Activated CD4-positive, CD25-positive, alpha-beta regulatory T cell treated with anti-CD3 and anti-CD28 coated beads, Interleukin-2, amount 50 U/mL, for 16 hours (primary cell): ENCODE data around the gene DIPK1C.

Source experiments
- DNase-seq: peaks from one replicate; pipeline ENCODE4 v3.0.0-alpha.2; 2020; ENCODE audit warnings: low read depth, low spot score

Gene DIPK1C

DNA sequence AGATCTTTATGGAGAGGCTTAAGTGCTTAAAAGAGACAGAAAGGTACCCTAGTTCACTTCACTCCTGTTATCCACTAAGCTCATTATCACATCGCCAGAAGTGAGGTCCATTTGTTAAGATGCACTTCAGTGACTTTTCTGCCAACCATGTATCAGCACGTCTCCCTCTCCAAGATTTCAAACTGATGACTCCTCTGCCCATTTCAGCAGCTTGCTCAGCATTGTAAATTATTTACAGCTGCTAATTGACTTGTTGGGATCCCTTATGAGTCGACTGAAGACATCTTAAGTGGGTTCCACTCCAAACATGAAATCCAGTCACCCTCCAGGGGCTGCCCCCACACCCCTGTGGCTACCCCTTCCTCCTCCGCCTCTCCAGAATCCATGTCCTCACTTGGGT lies 37.3 kb downstream of the DIPK1C start:
- no peak for DNase-seq

DNA sequence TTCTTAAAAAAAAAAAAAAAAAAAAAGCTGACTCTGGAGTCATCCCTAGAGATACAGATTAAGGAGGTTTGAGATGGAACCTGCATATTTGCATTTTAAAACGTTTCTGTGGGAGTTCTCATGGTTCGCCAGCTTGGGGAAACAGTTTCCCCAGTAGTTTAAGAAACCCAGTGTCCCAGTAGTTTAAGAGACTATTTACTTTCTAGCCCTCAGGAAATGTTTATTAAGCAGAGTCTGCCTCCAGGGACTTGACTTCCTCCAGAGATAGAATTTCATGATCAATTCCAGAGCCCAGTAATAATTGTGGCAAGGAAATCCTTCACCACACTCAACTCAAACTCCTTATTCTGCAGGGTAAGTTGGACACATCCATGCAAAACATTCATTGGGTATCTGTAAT lies 39.1 kb downstream of the DIPK1C start:
- no peak for DNase-seq

DNA sequence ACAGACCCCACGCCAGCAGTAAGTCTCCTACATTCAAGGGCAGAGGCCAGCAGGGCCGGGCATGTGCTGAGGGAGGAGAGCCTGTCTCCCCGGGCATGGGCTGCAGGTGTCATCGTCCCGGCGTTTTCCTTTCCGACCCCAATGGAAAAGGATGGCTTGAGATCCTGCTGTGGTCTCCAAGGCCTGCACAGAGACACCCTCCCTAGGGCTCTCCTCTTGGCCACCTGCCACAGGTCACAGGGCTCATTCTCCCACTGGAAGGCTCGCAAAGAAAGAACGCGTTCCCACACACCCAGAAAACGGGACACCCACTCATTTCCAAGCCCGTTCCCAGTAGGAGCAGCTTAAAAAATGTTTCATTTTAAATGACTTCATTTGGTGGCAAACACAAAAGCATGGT lies 41.0 kb downstream of the DIPK1C start:
- no peak for DNase-seq

DNA sequence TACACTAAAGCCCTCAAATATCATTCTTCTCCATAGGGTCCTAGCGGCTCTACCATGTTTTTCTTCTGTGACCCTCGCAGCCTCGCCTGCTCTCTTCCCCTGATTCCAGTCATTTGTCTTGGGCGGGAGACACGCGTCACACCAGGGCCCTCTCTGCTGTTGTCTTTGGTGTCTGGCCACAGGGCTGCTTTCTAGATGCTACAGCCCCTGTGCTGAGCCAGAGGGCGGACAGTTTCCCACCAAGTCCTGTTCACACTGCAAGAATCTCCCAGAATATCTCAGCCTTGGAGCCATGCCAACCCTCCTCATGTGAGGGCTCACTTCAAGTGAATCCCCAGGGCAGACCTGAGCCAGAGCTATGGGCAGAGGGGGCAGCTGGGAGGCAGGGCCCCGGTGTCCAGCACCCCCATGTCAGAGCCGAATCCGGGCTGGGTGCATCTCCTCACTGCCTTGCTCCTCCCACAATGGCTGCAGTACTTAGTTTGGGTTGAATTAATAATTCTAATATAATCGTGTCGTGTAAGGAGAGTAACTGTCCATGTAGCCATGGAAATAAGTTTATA lies 42.1 kb downstream of the DIPK1C start:
- no peak for DNase-seq

DNA sequence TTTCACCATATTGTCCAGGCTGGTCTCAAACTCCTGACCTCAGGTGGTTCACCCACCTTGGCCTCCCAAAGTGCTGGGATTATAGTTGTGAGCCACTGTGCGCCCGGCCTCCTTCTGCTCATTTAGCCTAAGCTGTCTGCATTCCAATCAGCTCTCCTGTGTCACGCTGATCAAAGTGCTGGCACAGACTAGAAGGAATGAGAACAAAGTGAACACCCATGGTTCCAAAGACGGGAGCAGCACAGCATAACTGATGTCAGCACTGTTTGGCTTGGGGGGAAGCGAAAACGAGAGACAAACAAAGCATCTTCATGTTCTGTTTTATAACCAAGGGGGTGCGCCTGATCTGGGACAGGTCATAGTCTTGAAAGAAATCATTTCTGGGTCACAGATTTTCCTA lies 43.3 kb downstream of the DIPK1C start:
- no peak for DNase-seq

DNA sequence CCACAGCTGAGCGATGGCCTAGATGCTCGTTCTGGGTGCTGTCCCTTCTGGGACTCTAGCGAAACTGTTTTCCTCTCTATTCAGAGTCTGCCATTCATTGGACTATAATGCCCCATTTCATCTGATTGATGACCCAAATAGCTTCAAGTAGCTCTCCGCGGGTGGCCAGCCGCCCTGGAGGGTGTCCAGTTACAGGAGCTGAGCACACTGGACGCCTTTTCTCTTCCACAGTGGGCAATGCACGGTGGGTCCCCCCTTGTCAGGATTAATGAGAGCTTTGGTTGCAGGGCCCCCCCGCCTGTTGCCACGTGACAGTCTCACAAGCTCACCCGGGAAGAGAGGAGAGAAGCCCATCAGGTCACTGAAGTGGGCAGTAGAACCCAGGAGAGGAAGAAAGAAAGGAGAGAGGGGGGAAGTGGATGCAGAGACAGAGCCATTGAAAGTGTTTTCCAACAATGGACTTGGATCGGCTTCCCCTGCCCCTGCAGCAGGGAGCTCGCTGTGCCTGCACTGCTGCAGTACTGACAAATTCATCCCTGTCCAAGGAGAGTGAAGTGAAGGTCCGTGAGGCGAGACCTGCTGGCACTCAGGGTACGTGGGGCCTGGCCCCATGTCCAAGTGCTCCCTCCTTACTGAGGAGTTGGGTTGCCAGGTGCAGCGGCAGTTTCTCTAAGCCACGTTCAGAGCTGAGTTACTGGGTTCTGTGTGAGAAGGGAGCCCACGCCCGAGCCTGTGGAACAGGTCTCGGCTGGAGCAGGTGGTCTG lies 44.8 kb downstream of the DIPK1C start:
- no peak for DNase-seq

DNA sequence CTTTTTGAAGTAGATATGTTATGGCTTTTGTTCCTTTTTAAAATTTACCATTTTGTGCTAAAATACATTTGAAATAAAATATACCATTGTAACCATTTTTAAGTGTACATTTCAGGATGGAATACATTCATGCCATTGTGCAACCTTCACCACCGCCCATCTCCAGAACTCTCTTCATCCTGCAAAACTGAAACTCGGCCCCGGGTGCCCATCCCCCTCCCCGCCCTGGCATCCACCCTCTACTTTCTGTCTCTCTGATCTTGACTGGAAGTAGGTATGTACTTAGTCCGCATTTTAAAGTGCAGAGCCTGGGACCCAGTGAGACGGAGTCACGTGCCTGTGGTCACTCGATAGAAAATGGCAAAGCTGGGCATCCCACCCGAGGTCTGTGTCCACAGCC lies 45.6 kb downstream of the DIPK1C start:
- no peak for DNase-seq

DNA sequence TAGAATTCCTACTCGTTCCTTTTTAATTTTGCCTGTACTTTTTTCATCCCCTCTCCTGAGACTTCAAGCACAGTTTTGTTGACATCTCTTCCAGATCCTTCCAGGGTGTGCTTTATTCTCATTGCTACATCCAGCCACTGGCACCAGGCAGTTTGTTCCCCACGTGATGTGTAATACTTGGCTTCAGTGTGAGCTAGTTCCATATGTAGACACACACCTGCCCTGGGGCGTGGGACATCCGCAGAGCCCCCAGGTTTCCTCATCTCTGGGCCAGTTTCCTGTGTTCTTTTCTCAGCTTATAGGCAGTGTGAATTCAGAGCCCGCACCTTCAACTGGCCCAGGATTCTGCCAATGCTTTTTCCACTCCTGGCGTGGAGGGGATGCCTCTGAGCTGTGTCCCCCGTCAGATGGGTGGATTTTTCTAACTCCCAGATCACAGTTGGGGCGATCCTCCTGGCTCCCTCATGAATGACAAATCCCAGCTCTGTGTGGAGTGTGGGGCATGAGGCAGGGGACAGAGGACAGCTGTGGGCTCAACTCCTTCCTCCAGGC lies 46.6 kb downstream of the DIPK1C start:
- no peak for DNase-seq

DNA sequence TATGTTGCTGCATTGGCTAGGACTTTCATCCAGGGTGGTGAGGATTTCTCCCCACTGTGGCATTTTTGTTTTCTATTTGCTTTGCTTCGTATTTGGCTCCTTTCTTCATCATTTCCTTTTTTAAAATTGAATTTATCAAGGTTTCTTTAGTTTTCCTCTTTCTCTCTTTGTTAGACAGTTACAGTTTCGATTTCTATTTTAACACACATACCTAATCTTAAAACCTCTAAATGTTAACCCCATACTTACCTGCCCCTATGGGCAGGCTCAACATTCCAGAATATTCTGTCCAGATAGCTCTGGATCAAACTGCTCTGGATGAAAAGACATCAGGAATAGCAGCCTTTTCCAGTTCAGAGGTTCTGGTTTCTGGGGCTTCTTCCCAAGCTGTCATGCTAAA lies 49.2 kb downstream of the DIPK1C start:
- no peak for DNase-seq

DNA sequence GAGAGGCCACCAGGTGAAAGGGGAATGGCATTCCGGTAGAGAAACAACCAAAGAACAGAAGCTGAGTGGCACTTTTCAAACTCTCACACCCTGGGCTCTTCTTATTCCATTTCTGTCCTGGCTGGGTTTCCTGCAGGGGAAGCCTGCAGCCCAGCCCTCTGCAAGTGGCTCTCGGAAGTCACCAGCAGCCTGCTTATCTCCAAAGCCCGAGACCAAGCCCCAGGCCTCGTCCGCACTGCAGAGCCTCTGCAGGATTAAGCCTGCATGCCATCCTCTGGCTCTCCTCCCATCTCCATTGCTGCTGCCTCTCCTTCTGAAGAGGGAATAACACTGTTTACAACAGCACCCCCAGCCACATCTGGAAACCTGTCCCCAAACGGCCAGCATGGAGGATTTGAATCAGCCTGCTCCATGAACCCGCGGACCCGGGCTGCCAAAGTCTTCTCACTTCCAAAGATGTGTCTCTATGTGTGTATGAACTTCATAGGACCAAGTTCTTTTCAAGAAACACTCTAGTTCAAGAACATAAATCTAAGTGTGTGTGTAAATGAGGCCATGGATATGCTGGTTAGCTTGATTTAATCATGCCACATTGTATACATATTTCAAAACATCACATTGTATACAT lies 54.2 kb downstream of the DIPK1C start:
- DNase-seq, result no peak

DNA sequence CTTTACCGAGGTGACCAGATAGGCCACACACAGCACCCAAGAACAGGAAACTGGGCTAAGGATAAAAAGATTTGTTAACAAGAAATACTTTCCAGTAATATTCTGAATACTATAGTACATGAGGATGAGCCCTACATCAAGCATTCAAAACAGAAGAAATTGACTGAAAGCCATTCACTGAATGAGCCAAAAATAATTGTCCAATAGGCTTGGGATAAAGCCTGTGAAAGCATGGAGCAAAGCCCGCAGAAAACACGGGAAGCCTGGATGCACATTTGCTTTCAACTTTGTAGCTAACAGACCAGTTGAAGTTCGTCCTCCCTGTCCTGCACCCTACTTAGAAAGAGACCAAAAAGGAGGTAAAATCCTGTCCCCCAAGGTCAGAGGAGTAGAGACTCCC lies 56.3 kb downstream of the DIPK1C start:
- no peak for DNase-seq

DNA sequence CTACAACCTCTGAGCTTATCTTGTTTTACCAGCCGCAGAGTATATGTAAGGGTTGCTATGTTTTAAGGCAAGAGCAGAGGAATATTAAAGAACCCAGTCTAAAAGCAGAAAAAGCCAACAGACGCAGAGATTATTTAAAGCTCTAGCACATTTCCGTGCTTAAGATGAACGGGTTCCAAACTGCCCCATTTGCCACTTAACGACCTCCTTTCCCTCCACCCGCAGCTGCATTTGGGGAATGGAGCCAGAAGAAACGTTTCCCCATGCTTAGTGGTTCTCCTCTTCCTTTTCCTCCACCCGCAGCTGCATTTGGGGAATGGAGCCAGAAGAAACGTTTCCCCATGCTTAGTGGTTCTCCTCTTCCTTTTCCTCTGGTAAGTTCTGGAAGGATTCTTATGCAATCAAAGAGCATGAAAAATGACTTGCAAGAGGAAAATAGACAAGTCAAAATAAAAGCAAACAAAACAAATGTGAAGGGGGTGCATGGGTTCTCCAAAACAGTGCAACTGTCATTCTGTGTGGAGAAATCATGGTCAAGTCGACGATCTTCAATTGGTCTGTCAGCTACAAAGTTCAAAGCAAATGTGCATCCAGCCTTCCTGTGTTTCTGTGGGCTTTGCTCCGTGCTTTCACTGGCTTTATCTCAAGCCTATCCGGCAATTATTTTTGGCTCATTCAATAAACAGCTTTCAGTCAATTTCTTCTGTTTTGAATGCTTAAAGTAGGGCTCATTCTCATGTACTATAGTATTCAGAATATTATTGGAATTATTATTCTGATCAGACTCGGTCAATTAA lies 57.8 kb downstream of the DIPK1C start:
- no peak for DNase-seq

DNA sequence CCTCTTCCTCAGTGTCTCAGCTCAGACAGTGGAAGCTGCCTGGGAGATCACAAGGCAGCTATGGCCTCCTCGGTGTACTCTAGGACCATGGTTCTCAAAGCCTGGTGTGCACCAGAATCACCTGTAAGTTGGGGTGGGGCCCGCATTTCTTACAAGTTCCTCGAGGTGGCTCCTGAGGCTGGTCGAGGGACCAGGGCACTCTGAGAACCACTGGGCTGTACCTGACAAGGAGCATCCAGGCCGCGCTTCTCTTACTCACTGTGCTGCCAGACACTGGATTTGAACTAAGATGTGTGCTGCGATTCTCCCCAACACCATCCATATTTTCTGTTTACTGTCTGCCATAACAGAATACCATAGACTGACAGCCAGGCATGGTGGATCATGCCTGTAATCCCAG lies 59.5 kb downstream of the DIPK1C start:
- DNase-seq, result no peak

DNA sequence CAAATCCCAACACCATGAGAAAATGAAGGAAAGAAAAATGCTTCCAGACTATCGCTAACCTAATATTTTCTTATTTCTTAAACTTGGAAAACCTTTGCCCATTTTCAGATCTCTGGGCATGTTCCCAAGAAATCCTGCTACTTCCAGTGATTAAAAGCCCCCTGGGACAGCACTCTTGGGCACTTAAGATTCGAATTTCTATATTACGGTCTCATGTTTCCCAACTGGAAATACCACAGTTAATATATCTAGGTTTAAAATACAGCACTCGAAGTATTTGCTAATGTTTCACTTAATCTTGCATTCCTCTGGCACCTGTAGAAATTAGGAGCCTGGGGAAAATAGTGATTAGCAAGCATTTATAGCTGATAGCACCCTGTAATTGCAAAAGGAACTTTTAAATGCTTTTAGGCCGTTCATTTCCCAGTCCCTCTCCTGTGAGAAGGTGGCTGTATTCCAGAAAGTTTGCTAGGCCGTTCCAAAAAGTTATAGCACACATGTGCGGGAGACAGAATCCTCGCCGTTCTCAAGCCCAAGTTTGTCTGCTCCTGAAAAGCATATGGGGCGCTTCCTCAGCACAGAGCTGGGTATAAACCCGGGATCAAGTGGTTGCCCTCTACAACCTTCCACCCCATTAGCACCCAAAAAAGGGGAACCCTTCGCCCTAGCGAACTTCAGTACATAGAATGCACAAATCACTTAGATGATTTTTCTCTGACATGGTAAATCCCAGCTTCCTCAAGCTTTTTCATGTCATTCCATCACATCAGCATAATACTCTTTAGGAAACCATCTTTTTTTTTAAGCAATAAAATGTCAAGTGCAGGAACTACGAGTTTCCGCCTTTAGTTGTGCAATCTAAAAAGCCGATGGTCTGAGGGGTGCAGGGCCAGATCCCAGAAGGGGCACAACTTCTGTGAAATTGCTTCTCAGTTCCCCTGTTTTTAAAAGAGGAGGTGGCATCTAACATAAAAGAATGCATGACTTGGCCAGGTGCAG lies 60.6 kb downstream of the DIPK1C start:
- no peak for DNase-seq

DNA sequence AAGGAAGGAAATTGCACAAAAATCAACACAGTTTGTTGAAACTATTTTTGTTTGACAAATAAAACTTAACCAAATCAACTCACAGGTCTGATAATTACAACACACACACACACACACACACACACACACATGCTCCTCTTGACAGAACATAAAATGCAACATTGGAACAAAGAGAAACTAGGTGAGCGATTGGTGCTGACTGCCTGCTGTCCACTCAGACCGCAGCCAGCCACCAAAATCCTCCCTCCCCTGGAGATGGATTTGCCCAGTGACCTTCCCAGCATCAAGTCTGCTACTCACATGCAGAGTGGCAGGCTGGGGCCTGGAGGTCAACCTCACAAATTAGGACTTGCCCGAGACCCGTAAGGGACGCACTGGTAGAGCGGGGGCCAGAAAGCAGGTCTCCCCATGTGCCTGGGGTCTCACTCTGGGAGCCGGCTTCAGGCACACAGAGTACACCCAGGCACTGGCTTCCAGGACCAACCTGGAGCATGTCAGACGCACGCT lies 61.4 kb downstream of the DIPK1C start:
- DNase-seq, result no peak

DNA sequence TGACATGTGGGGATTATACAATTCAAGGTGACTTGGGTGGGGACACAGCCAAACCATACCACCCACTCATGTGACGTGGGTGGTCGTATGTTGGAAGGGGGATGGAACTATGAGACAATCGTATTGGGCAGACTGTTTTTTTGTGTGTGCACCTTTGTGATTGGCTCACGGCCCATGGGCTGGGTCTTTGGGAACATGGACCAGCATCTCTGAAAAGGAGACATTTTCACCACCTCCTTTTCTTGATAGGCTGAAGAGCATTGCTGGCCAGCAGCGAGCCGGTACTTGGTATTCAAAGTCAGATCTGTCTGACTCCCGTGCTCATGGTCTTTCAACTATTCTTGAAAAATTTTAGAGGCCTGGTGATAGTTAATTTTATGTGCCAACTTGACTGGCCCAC lies 62.1 kb downstream of the DIPK1C start:
- no peak for DNase-seq

DNA sequence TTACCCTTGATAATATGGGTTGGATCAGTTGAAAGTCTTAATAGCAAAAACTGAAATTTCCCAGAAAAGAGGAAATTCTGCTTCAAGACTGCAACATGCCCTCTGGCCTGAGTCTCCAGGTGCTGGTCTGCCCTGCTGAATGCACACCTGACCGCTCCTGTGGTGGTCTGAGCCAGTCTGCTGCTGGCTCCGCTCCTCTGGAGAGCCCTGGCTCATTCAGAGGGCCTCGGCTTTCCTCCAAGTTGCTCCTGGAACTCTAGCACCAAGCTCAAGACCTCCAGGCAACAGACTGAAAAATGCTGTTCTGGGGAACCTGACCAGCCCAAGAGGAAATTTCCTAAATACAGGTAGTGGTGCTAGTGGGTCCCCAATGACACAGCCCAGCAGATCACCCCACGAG lies 64.8 kb downstream of the DIPK1C start:
- DNase-seq, result no peak

DNA sequence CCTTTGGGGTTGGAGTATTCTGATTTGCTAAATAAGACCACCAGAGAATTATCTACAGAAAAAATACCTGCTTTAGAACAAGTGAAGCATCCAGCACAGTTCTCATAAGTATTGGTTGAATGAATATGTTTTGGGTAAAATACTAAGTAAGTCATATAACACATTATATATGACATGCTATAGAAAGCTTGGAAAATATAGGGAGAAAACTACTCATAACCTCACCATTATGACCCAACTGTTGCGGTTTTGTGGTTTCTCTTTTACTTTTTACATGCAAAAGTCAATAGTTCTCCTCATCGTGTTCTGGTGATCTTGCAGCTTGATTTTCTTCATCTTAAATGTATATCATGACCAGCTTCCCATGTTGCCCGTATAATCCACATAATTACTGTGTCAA lies 66.2 kb downstream of the DIPK1C start:
- DNase-seq, result no peak

DNA sequence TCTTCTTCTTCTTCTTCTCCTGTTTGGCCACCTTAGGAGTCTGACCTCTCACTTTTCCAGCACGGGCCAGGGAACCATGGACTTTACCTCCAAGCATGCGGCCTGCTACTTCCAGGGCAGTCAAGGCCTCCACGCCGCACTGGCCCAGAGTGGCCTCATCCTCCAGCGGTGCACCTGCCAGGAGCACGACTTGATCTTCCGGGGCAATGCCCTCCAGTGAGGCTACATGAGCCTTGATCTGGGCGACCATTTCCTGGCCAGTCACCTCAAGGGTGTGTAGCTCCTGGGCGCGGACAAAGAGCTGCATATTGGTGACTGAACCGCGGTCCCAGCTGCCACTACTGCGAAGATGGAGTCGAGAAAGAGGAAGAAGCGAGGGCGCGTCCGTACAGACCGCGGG lies 67.1 kb downstream of the DIPK1C start:
- DNase-seq, result no peak

DNA sequence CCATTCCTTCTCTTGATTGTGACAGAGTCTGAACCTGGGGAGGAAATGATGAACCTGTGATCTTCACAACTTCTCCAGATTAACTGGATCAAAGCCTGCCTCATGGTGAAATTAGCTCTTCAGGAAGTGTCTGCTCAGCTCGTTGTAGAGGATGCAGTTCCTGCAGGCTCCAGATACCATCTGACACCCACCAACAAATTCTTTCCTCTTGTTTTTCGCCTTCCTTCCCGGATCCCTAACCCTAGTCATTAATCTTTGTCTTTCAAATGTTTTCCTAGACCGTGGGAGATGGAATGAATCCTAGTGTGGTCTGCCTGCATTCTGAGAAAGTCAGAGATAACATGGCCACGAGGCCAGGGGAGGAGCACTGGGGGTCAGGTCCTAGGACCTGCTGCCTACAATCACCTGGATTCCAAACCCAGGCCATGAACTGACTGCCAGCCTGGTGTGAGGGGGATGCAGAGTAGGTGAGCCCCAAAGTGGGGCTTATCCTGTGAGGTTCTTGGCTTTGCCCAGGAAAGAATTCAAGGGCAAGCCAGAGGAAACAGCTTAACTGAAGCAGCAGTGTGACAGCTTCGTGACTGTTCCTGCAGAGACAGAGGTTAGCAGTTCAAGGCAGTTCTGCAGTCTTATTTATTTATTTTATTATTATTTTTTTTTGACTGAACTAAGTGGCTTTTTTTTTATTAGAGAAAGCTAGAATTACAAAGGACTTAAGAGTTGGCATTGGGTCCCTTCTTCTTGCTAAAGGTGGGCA lies 67.8 kb downstream of the DIPK1C start:
- DNase-seq, result no peak
